Measurements from ENCODE around the gene PMPCA.
"Not testable (repeated sequence)": the region's sequence is repeated elsewhere in the genome, so short reads cannot be mapped to it uniquely, and the experiment has no call there.

Gene PMPCA

GRCh38 chr9:136423432-136424146 lies 13.1 kb downstream of the PMPCA start:
- DNase-seq = no peak
- H3K4me3 ChIP-seq (ENCODE audit: low read depth, low read length) = no peak overlapping the region
- no peak for TF ChIP-seq CTCF (IDR thresholded peaks at IDR 0.05; ENCODE audit: low read depth, low read length, missing control alignments)
- no peaks in the 10 kb centered on the region for H3K27me3 ChIP-seq (replicated peaks)
- in situ Hi-C loops (cut with HindIII; ENCODE audit: low pct_ligation_motif_present, low sequenced_read_pairs) = no loop called here
- peaks cover 62% of the 10 kb centered on the region for H3K36me3 ChIP-seq (replicated peaks)
- no peak overlapping the region for H3K27ac ChIP-seq

GRCh38 chr9:136424750-136425362 lies 14.4 kb downstream of the PMPCA start:
- H3K27ac ChIP-seq = no peak overlapping the region
- peaks cover 59% of the 10 kb centered on the region for H3K36me3 ChIP-seq (replicated peaks)
- in situ Hi-C loops (cut with HindIII; ENCODE audit: low pct_ligation_motif_present, low sequenced_read_pairs) = no loop called here
- no peak for DNase-seq
- TF ChIP-seq CTCF (IDR thresholded peaks at IDR 0.05; ENCODE audit: low read depth, low read length, missing control alignments) = no peak
- no peaks in the 10 kb centered on the region for H3K27me3 ChIP-seq (replicated peaks)
- no peak overlapping the region for H3K4me3 ChIP-seq (ENCODE audit: low read depth, low read length)

GRCh38 chr9:136425367-136425766 lies 14.9 kb downstream of the PMPCA start:
- in situ Hi-C loops (cut with HindIII; ENCODE audit: low pct_ligation_motif_present, low sequenced_read_pairs); H3K27ac ChIP-seq: not testable (repeated sequence)
- H3K36me3 ChIP-seq (replicated peaks) = peaks cover 57% of the 10 kb centered on the region

GRCh38 chr9:136426787-136427186 lies 16.3 kb downstream of the PMPCA start:
- in situ Hi-C loops (cut with HindIII; ENCODE audit: low pct_ligation_motif_present, low sequenced_read_pairs) = no loop called here

More at GRCh38 chr9:136425367-136425766, 14.9 kb downstream of the PMPCA start:
- H3K4me3 ChIP-seq (ENCODE audit: low read depth, low read length); DNase-seq; H3K27me3 ChIP-seq (replicated peaks): not testable (repeated sequence)

GRCh38 chr9:136429075-136429628 lies 18.7 kb downstream of the PMPCA start:
- Histone ChIP-seq H3K36me3 (replicated peaks) (peaks cover 38% of the 10 kb centered on the region), H3K4me3 (ENCODE audit: low read depth, low read length) (no peak overlapping the region), H3K27me3 (replicated peaks) (no peaks in the 10 kb centered on the region), H3K27ac (no peak overlapping the region)
- DNase-seq = no peak
- in situ Hi-C loops (cut with HindIII; ENCODE audit: low pct_ligation_motif_present, low sequenced_read_pairs) = no loop called here
- TF ChIP-seq CTCF (IDR thresholded peaks at IDR 0.05; ENCODE audit: low read depth, low read length, missing control alignments) = no peak

More at GRCh38 chr9:136426787-136427186, 16.3 kb downstream of the PMPCA start:
- Histone ChIP-seq H3K27me3 (replicated peaks) (no peaks in the 10 kb centered on the region), H3K36me3 (replicated peaks) (peaks cover 50% of the 10 kb centered on the region), H3K27ac (no peak overlapping the region), H3K4me3 (ENCODE audit: low read depth, low read length) (no peak overlapping the region)
- TF ChIP-seq CTCF (IDR thresholded peaks at IDR 0.05; ENCODE audit: low read depth, low read length, missing control alignments) = no peak
- no peak for DNase-seq

GRCh38 chr9:136429683-136430491 lies 19.4 kb downstream of the PMPCA start:
- in situ Hi-C loops (cut with HindIII; ENCODE audit: low pct_ligation_motif_present, low sequenced_read_pairs) = no loop called here
- no peaks in the 10 kb centered on the region for H3K27me3 ChIP-seq (replicated peaks)
- no peak overlapping the region for H3K4me3 ChIP-seq (ENCODE audit: low read depth, low read length)
- peaks cover 31% of the 10 kb centered on the region for H3K36me3 ChIP-seq (replicated peaks)
- no peak for DNase-seq
- H3K27ac ChIP-seq = no peak overlapping the region
- TF ChIP-seq CTCF (IDR thresholded peaks at IDR 0.05; ENCODE audit: low read depth, low read length, missing control alignments) = no peak
